ENCODE data around the gene SDCCAG8.

DNA sequence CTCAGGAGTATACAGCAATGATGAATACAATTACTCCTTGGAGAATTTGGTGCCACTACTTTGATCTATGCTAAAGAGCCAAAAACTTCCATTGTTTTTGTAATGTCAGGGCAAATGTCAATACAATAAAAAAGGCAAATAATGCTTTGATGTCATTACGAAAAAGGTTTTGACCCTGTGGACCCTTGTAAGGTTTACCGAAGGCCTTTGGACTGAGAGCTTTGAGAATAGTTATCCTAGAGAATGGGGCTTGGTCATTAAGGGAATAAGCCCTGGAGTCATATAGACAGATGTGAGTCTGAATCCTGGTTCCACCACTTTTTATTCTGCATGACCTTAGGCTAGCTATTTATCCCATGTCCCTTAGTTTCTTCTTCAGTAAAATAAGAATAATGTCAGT lies 28.2 kb upstream of the SDCCAG8 start:
- TF ChIP-seq RAD21 (conservative IDR thresholded peaks at IDR 0.05 in 1 of 2, IDR thresholded peaks at IDR 0.05 in 1 of 2) (no peak), ZFP36 (IDR thresholded peaks at IDR 0.05; ENCODE audit: borderline replicate concordance, partially characterized antibody) (no peak), JUNB (IDR thresholded peaks at IDR 0.05) (no peak), HDAC2 (IDR thresholded peaks at IDR 0.05) (no peak), KDM5A (IDR thresholded peaks at IDR 0.05) (no peak), CHD2 (IDR thresholded peaks at IDR 0.05; ENCODE audit: low read length, partially characterized antibody) (no peak)
- TF ChIP-seq, protein P1, sequence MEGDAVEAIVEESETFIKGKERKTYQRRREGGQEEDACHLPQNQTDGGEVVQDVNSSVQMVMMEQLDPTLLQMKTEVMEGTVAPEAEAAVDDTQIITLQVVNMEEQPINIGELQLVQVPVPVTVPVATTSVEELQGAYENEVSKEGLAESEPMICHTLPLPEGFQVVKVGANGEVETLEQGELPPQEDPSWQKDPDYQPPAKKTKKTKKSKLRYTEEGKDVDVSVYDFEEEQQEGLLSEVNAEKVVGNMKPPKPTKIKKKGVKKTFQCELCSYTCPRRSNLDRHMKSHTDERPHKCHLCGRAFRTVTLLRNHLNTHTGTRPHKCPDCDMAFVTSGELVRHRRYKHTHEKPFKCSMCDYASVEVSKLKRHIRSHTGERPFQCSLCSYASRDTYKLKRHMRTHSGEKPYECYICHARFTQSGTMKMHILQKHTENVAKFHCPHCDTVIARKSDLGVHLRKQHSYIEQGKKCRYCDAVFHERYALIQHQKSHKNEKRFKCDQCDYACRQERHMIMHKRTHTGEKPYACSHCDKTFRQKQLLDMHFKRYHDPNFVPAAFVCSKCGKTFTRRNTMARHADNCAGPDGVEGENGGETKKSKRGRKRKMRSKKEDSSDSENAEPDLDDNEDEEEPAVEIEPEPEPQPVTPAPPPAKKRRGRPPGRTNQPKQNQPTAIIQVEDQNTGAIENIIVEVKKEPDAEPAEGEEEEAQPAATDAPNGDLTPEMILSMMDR (IDR thresholded peaks at IDR 0.05) = no peak
- TF ChIP-seq, protein P2, sequence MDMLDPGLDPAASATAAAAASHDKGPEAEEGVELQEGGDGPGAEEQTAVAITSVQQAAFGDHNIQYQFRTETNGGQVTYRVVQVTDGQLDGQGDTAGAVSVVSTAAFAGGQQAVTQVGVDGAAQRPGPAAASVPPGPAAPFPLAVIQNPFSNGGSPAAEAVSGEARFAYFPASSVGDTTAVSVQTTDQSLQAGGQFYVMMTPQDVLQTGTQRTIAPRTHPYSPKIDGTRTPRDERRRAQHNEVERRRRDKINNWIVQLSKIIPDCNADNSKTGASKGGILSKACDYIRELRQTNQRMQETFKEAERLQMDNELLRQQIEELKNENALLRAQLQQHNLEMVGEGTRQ (IDR thresholded peaks at IDR 0.05) = no peak

Measured in A549 (cell line).